Astrocyte (in vitro differentiated cells and primary cell): ENCODE measurements around the gene AKAP12. TPM values are rescaled to one million over a fixed set of nuclear protein-coding genes. Genes with fewer than 3 reads are reported as not detected.
"Not testable (repeated sequence)": the region's sequence is repeated elsewhere in the genome, so short reads cannot be mapped to it uniquely, and the experiment has no call there.

Experiments
- DNase-seq: peaks from one replicate; pipeline ENCODE4 v3.0.0-alpha.2; 2010; ENCODE audit warnings: low read depth
- FAIRE-seq: peaks from 2 replicates; lab custom pipeline; 2011; peaks lifted over from hg19 to GRCh38; lab: Jason Lieb, UNC
- H2AFZ ChIP-seq: 2 replicates; pipeline ENCODE4 v1.6.0; 2012; ENCODE audit warnings: low read depth, low read length, inconsistent platforms
- H3K27ac ChIP-seq: 2 replicates; pipeline ENCODE4 v1.5.1; 2011; ENCODE audit warnings: low read depth, low read length, inconsistent platforms
- H3K27me3 ChIP-seq: 2 replicates; pipeline ENCODE4 v1.6.0; 2011; ENCODE audit warnings: low read length, inconsistent platforms; ENCODE audit not compliant: insufficient read depth
- H3K36me3 ChIP-seq: 2 replicates; pipeline ENCODE4 v1.5.1; 2011; ENCODE audit warnings: low read length, inconsistent platforms; ENCODE audit not compliant: insufficient read depth
- H3K4me1 ChIP-seq: 2 replicates; pipeline ENCODE4 v1.5.1; 2011; ENCODE audit warnings: low read length, inconsistent platforms; ENCODE audit not compliant: insufficient read depth
- H3K4me2 ChIP-seq: 2 replicates; pipeline ENCODE4 v1.6.0; 2012; ENCODE audit warnings: low read length, inconsistent platforms
- H3K4me3 ChIP-seq: 2 replicates; pipeline ENCODE4 v1.5.1; 2011; ENCODE audit warnings: low read depth, mild to moderate bottlenecking, low read length, inconsistent platforms; ENCODE audit not compliant: insufficient read depth
- H3K79me2 ChIP-seq: 2 replicates; pipeline ENCODE4 v1.6.0; 2012; ENCODE audit warnings: mild to moderate bottlenecking, low read length, inconsistent platforms; ENCODE audit not compliant: insufficient read depth
- H3K9ac ChIP-seq: 2 replicates; pipeline ENCODE4 v1.6.0; 2012; ENCODE audit warnings: mild to moderate bottlenecking, low read length, inconsistent platforms
- H3K9me3 ChIP-seq: 2 replicates; pipeline ENCODE4 v1.5.1; 2012; ENCODE audit warnings: low read depth, mild to moderate bottlenecking, low read length, inconsistent platforms; ENCODE audit not compliant: insufficient read depth
- H4K20me1 ChIP-seq: 2 replicates; pipeline ENCODE4 v1.6.0; 2012; ENCODE audit warnings: low read length, inconsistent platforms; ENCODE audit not compliant: insufficient read depth
- H3K27ac Mint-ChIP-seq: one replicate; pipeline ENCODE4 v1.8.0; 2021; ENCODE audit warnings: mild to moderate bottlenecking, mixed read lengths; ENCODE audit not compliant: unreplicated experiment
- H3K27me3 Mint-ChIP-seq: one replicate; pipeline ENCODE4 v1.8.0; 2021; ENCODE audit warnings: low read depth, mixed read lengths; ENCODE audit not compliant: unreplicated experiment
- H3K36me3 Mint-ChIP-seq: one replicate; pipeline ENCODE4 v1.8.0; 2021; ENCODE audit warnings: low read depth, mixed read lengths; ENCODE audit not compliant: unreplicated experiment
- H3K4me1 Mint-ChIP-seq: one replicate; pipeline ENCODE4 v1.8.0; 2021; ENCODE audit warnings: low read depth, mixed read lengths; ENCODE audit not compliant: unreplicated experiment
- H3K4me3 Mint-ChIP-seq: one replicate; pipeline ENCODE4 v1.8.0; 2021; ENCODE audit warnings: mild to moderate bottlenecking, moderate library complexity, mixed read lengths; ENCODE audit not compliant: unreplicated experiment
- H3K9me3 Mint-ChIP-seq: one replicate; pipeline ENCODE4 v1.8.0; 2021; ENCODE audit warnings: mild to moderate bottlenecking, mixed read lengths; ENCODE audit not compliant: unreplicated experiment
- EZH2 ChIP-seq: IDR thresholded peaks from 2 replicates; pipeline ENCODE4 v1.6.1; 2012; ENCODE audit warnings: mild to moderate bottlenecking, low read length, inconsistent platforms; ENCODE audit not compliant: insufficient read depth
- total RNA-seq: library from RNA; stranded (reverse); gene quantifications from 2 replicates; pipeline ENCODE4 v1.2.1, GENCODE V29; 2021
- TF ChIP-seq, protein P1 (sequence below): IDR thresholded peaks from 2 replicates; pipeline ENCODE4 v1.5.1; 2011; ENCODE audit warnings: low read depth, mild to moderate bottlenecking, inconsistent platforms, low read length, moderate library complexity; ENCODE audit not compliant: insufficient read depth

AKAP12 gene
- total RNA-seq, 1 donor from 2014 or later: 115 TPM

DNA sequence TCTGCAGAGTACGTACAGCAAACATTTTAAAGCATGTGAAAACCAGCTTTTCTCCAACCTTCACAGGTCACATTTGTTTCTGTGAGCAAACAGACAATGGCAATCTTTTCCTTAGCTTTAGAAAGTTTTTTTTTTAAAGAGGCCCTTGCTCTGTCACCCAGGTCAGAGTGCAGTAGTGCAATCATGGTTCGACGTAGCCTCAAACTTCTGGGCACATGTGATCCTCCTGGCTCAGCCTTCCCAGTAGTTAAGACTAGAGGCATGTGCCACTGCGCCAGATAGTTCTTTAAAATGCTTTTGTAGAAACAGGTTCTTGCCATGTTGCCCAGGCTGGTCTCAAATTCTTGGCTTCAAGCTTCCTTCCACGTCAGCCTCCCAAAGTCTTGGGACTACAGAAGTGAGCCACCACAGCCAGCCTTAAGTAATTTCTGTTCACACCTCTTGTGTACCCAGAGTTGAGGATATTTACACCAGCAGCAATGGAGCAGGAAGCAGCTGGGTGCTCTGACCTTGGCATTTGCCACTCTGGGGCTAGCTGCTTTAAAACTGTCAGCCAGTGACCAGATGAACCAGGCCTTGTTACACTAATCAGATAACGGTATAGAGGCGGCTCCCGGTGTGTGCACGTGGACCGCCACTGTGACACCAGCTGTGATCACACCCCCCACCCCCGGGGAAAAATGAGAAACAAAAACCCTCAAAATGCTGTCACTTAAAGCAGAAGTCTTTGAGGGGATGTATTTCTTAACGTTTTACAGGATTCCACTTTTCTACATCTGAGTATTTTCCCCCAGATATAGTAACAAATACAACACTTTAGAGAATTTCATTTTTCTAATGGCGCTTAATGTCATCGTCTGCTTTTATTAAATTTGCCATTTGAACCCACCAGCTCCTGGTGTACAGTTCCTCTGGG lies 71.3 kb downstream of the AKAP12 start:
- Histone ChIP-seq H3K27me3 (no peaks in the 10 kb centered on the region), H3K4me3 (no peak overlapping the region), H3K4me2 (no peak overlapping the region), H3K9ac (no peak overlapping the region), H3K27ac (no peak overlapping the region), H3K4me1 (no peaks in the 10 kb centered on the region), H3K9me3 (no peaks in the 10 kb centered on the region), H3K79me2 (peaks cover 89% of the 10 kb centered on the region), H3K36me3 (peaks cover 21% of the 10 kb centered on the region), H4K20me1 (peaks cover 34% of the 10 kb centered on the region), H2AFZ (no peak overlapping the region)
- FAIRE-seq (no peak), DNase-seq (no peak)
- H3K4me1 Mint-ChIP-seq: no peaks in the 10 kb centered on the region
- no peak overlapping the region for H3K27ac Mint-ChIP-seq
- H3K36me3 Mint-ChIP-seq: peaks cover 8% of the 10 kb centered on the region
- no peak for TF ChIP-seq EZH2
- TF ChIP-seq, protein P1, sequence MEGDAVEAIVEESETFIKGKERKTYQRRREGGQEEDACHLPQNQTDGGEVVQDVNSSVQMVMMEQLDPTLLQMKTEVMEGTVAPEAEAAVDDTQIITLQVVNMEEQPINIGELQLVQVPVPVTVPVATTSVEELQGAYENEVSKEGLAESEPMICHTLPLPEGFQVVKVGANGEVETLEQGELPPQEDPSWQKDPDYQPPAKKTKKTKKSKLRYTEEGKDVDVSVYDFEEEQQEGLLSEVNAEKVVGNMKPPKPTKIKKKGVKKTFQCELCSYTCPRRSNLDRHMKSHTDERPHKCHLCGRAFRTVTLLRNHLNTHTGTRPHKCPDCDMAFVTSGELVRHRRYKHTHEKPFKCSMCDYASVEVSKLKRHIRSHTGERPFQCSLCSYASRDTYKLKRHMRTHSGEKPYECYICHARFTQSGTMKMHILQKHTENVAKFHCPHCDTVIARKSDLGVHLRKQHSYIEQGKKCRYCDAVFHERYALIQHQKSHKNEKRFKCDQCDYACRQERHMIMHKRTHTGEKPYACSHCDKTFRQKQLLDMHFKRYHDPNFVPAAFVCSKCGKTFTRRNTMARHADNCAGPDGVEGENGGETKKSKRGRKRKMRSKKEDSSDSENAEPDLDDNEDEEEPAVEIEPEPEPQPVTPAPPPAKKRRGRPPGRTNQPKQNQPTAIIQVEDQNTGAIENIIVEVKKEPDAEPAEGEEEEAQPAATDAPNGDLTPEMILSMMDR: no peak
- no peaks in the 10 kb centered on the region for H3K27me3 Mint-ChIP-seq
- no peak overlapping the region for H3K4me3 Mint-ChIP-seq
- no peaks in the 10 kb centered on the region for H3K9me3 Mint-ChIP-seq

- peaks cover 9% of the 10 kb centered on the region for H3K4me1 Mint-ChIP-seq
- Histone ChIP-seq H3K27ac (no peak overlapping the region), H3K4me2 (no peak overlapping the region), H3K27me3 (no peaks in the 10 kb centered on the region), H3K4me1 (peaks cover 14% of the 10 kb centered on the region), H2AFZ (no peak overlapping the region), H3K9ac (no peak overlapping the region), H3K9me3 (no peaks in the 10 kb centered on the region), H3K36me3 (peaks cover 19% of the 10 kb centered on the region), H4K20me1 (peaks cover 31% of the 10 kb centered on the region), H3K4me3 (no peak overlapping the region), H3K79me2 (peaks cover 84% of the 10 kb centered on the region)
- H3K27me3 Mint-ChIP-seq: no peaks in the 10 kb centered on the region
- FAIRE-seq: no peak
- no peak for TF ChIP-seq EZH2
- TF ChIP-seq, protein P1: no peak
- no peak overlapping the region for H3K27ac Mint-ChIP-seq
- no peak for DNase-seq
- H3K36me3 Mint-ChIP-seq: peaks cover 10% of the 10 kb centered on the region
- H3K4me3 Mint-ChIP-seq: no peak overlapping the region
- no peaks in the 10 kb centered on the region for H3K9me3 Mint-ChIP-seq
These were observed 73.3 kb downstream of the AKAP12 start for GRCh38 chr6:151313066-151313491.

- not testable (repeated sequence) for H2AFZ ChIP-seq, H3K4me2 ChIP-seq, H3K9ac ChIP-seq, DNase-seq, H3K9me3 Mint-ChIP-seq, H3K27ac ChIP-seq, H3K27me3 Mint-ChIP-seq, H3K27ac Mint-ChIP-seq, H3K9me3 ChIP-seq, H3K4me1 Mint-ChIP-seq, H3K27me3 ChIP-seq, FAIRE-seq, H3K4me3 Mint-ChIP-seq, H3K4me3 ChIP-seq
- peaks cover 15% of the 10 kb centered on the region for H3K36me3 ChIP-seq
- H3K4me1 ChIP-seq: peaks cover 15% of the 10 kb centered on the region
- H3K36me3 Mint-ChIP-seq: peaks cover 14% of the 10 kb centered on the region
- H3K79me2 ChIP-seq: peaks cover 87% of the 10 kb centered on the region
- H4K20me1 ChIP-seq: peaks cover 28% of the 10 kb centered on the region
These were observed 75.9 kb downstream of the AKAP12 start for GRCh38 chr6:151315661-151316060.
